Fibroblast of pulmonary artery (primary cell): ENCODE results near the gene TMEM198.

Source experiments
- DNase-seq: peaks from one replicate; pipeline ENCODE4 v3.0.0-alpha.2; 2010; ENCODE audit warnings: low read depth
- H3K4me3 ChIP-seq: replicated peaks from 2 replicates; pipeline ENCODE4 v1.5.1; 2011; ENCODE audit warnings: low read depth, mild to moderate bottlenecking, control low read depth, low read length, moderate library complexity
- CTCF ChIP-seq: IDR thresholded peaks from 2 replicates; pipeline ENCODE4 v1.5.1; 2011; ENCODE audit warnings: mild to moderate bottlenecking, control low read depth, low read length, inconsistent platforms; ENCODE audit errors: missing control alignments

The TMEM198 gene

DNA sequence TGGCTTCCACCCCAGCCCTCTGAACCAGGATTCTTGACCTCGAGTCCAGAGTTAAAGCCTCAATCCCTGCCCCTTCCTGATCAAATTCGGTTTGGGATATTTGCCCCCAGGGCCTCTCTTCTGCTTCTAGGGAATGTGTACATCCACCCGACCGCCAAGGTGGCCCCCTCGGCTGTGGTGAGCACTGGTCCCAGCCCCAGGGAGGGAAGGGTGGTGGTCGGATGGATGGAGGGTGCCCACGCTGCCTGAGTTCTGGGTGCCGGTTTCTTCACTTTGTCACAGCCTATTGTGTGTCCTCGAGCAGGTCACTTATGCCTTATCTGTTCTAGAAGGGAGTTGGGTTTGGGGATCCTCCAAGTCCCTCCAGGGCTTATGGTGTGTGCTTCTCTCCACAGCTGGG lies 38.2 kb upstream of the TMEM198 start:
- no peak for TF ChIP-seq CTCF
- DNase-seq = no peak
- no peak overlapping the region for H3K4me3 ChIP-seq

DNA sequence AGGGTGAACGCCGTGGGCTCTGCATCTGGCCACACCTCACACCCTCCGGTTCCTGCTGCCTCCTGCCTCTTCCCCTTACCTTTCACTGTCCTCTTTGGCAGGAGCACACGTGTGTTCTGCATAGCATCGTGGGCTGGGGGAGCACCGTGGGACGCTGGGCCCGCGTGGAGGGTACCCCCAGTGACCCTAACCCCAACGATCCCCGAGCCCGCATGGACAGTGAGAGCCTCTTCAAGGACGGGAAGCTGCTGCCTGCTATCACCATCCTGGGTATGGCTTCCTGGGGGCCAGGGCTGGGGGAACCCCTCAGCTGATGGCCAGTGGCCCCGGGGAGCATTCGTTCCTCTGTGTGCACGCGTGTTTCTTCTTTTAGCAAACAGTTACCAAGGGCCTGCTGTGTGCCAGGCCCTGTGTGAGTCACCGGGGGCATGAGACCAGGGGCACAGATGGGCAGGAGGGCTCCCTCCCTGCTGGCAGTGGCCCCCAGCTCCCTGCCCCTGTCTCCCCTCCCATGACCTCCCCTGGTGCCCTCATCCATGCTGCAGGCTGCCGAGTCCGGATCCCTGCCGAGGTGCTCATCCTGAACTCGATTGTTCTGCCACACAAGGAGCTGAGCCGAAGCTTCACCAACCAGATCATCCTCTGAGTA lies 37.6 kb upstream of the TMEM198 start:
- no peak for TF ChIP-seq CTCF
- no peak for DNase-seq
- H3K4me3 ChIP-seq = no peak overlapping the region

DNA sequence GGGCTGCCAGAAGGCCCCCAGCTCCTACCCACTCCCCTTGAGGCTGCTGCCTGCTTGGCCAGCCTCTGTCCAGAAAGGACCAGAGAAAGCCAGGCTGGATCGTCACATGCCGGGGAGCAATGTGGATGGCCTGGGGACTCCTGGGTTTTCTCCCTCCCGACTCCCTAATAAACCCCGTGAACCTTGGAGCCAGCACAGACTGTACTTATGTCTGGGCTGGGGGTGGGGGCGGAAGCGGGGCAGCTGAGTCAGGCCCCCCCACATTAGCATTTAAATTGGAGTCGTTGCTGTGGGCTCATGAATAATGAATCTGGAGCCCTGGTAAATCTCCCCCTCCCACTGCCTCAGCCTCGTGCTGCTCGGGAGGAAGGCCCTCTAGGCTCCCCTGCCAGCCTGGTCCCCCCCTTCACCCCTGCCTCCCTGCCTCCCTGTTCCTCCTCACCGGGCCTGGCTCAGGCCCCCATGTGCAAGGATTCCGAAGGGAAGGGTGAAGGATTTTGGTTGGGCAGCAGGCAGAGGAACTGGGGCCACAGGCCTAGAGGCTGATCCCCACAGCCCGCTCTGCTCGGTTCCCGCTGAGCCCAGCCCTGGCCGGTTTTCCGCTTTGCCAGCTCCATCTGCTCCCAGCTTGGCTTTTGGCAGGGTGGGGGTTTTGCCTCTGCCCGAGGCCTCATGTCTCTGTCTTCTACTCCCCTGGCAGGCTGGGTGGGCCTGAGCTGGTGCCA lies 36.9 kb upstream of the TMEM198 start:
- no peak overlapping the region for H3K4me3 ChIP-seq
- TF ChIP-seq CTCF = no peak
- no peak for DNase-seq

DNA sequence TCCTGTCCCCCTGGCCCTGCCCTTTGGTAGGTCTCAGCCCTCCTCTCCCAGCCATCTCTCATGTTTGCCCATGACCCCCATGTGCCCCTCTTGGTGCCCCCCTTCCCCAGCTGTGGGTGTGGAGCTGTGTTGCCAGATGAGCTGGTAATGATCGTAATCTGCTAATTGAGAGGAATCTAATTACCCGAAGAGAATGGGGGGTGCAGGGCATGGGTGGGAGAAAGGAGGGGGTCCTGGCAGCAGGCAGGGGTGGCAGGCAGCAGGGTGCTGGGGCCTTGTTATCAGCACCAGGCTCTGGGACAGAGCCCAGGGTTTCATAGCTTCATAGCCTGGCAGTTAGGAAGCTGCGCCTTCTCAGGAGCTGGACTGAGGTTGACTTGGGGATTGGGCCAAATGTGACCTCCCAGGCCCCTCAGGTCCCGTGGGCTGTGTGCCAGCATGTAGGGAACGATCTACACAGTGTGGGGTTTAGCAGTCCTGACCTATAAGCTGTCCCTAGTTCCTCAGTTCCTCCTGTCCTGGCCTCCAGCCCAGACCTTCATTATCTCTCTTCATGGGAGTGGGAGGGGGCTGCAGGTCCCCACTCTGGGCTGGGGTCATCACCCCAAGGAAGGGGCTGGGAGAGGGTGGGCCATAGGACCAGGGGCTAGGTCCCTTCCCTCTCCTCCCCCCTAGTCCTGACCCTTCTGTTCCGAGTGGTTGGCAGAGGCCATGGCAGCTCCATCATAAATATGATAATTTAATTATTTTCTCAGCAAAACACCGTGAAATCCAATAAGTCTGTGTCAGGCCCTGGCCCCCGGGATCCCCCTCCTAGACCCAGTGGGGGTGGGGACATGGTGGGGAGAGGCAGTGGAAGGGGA lies 36.0 kb upstream of the TMEM198 start:
- TF ChIP-seq CTCF = no peak
- no peak overlapping the region for H3K4me3 ChIP-seq
- no peak for DNase-seq

DNA sequence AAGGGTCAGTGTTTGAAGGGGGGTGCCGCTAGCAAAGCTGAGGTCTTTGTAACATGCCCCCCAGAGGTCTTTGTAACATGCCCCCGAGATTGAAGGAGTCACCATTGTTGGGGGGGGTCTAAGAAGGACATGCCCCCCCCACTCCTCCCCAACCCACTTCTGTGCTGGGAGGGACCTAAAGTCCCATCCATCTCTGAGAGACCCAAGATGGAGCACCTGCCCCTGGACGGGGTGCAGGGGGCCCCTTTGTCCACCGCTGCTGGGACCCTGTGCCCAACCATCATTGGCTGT lies 35.4 kb upstream of the TMEM198 start:
- no peak for TF ChIP-seq CTCF
- no peak for DNase-seq
- no peak overlapping the region for H3K4me3 ChIP-seq

DNA sequence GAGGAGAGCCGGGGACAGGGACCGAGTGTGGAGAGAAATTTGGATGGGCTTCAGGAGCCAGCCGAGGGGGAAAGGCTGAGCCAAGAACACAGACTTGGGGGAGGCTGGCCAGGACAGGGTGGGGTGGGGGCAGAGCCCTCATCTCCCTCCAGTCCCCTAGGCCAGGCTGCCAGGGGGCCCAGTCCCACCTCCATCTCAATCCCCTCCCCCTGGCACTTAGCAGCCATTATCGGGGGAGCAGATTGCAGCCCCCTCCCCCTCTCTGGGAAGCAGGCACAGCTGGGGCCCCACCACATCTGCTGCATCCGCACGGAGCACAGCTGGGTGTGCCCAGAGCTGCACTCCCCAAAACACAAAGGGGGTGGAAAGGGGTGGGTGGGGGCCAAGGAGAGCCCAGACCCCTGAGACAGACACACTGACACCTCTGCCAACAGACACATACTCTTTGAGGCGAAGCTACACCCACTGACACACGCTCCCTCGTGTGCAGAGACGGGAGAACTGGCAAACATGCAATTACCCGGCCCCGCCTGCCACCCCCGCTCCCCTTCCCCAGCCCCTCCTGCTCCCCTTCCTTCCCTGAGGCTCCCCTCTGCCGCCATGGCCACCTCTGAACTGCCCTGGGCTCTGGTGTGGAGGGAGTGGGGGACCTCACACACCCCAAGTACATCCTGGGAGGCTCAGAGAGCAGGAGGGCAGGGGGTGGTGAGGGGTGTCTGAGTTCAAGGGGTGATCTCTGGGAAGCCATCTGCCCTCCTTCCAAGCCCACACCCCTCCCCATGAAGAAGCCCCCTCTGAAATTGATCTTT lies 34.7 kb upstream of the TMEM198 start:
- no peak for DNase-seq
- H3K4me3 ChIP-seq = no peak overlapping the region
- TF ChIP-seq CTCF = no peak
